K562 (cell line): ENCODE data around the gene HOXA9. TPM values are rescaled to one million over a fixed set of nuclear protein-coding genes. Genes with fewer than 3 reads are reported as not detected.

Experiments
- ATAC-seq: fragments of 200-7000 bp; cut with Tn5 transposase; 3 replicates; pipeline ENCODE4 v1.9.1; 2020; ENCODE audit warnings: moderate library complexity
- BruUV-seq: library from RNA; stranded (reverse); fragments of 400-500 nt; replicated peaks from 2 replicates; lab custom pipeline; 2021; lab: Mats Ljungman, UMichigan
- CTCF ChIA-PET: fragments of 300-600 bp; formaldehyde crosslinking; extraction: SDS; loops from one replicate; lab custom pipeline; 2021; ENCODE audit warnings: low intra/inter-chr PET ratio; lab: Yijun Ruan, JAX
- POLR2A ChIA-PET: fragments of 300-600, 350-650 bp; sonication (Branson Sonifier 250); formaldehyde crosslinking; extraction: SDS; loops from one replicate; lab custom pipeline; 2021; ENCODE audit warnings: antibody characterized with exemption, inconsistent platforms; lab: Yijun Ruan, JAX
- DNase-seq, 4 experiments: peaks; one replicate each; pipeline versions ENCODE4 v3.0.0 to v3.0.0-alpha.2; 2011 to 2018; ENCODE audit warnings: low spot score in 3 of 4, mixed read lengths in 3 of 4; ENCODE audit errors: extremely low read depth in 1 of 4
- FAIRE-seq: peaks from 2 replicates; lab custom pipeline; 2011; peaks lifted over from hg19 to GRCh38; lab: Jason Lieb, UNC
- H2AFZ ChIP-seq: 2 replicates; pipeline ENCODE4 v1.6.0; 2011; ENCODE audit warnings: low read depth, low read length, control low read depth, inconsistent platforms
- H3K27ac ChIP-seq: fragments of 200-600 bp; 3 replicates; pipeline ENCODE4 v1.8.0; 2011; ENCODE audit warnings: low read depth, mild to moderate bottlenecking, control low read depth, inconsistent platforms, low read length, moderate library complexity, mixed read lengths; ENCODE audit errors: extremely low read depth
- H3K27me3 ChIP-seq, 2 experiments: fragments of 300-600 bp in 1 of 2; 2 replicates in 1 of 2; 3 replicates in 1 of 2; pipeline versions ENCODE4 v1.6.0 to v1.8.0; 2011; ENCODE audit warnings: inconsistent platforms in 2 of 2, low read length in 2 of 2, mild to moderate bottlenecking in 1 of 2, mixed read lengths in 1 of 2, moderate library complexity in 1 of 2; ENCODE audit not compliant: control insufficient read depth in 2 of 2, insufficient read depth in 2 of 2
- H3K36me3 ChIP-seq: fragments of 300-600 bp; 3 replicates; pipeline ENCODE4 v1.8.0; 2011; ENCODE audit warnings: mild to moderate bottlenecking, low read length, inconsistent platforms; ENCODE audit not compliant: control insufficient read depth, insufficient read depth
- H3K4me1 ChIP-seq, 2 experiments: fragments of 200-600 bp in 1 of 2; replicated peaks in 1 of 2; 2 replicates in 1 of 2; 3 replicates in 1 of 2; pipeline versions ENCODE4 v1.5.1 to v1.8.0; 2011; ENCODE audit warnings: inconsistent platforms in 2 of 2, low read length in 2 of 2, mild to moderate bottlenecking in 1 of 2, mixed read lengths in 1 of 2, moderate library complexity in 1 of 2; ENCODE audit not compliant: control insufficient read depth in 2 of 2, insufficient read depth in 2 of 2
- H3K4me2 ChIP-seq: 2 replicates; pipeline ENCODE4 v1.6.1; 2011; ENCODE audit warnings: low read length, control low read depth, inconsistent platforms, mixed read lengths; ENCODE audit not compliant: insufficient read depth
- H3K4me3 ChIP-seq: fragments of 200-600 bp; sonication (generic), shearing (Covaris generic); 2 replicates; pipeline ENCODE4 v1.5.1; 2016; ENCODE audit warnings: control low read depth, inconsistent platforms
- H3K79me2 ChIP-seq: fragments of 200-600 bp; 3 replicates; pipeline ENCODE4 v1.8.0; 2011; ENCODE audit warnings: low read length, inconsistent platforms; ENCODE audit not compliant: control insufficient read depth, insufficient read depth
- H3K9ac ChIP-seq, 2 experiments: 2 replicates each; pipeline versions ENCODE4 v1.6.0 to v1.6.1; 2011; ENCODE audit warnings: low read depth in 2 of 2, low read length in 2 of 2, control low read depth in 1 of 2, inconsistent platforms in 1 of 2, mild to moderate bottlenecking in 1 of 2, mixed read lengths in 1 of 2; ENCODE audit not compliant: insufficient read depth in 1 of 2
- H3K9me1 ChIP-seq: one replicate; pipeline ENCODE4 v1.6.0; 2011; ENCODE audit warnings: inconsistent platforms, mild to moderate bottlenecking, low read length, moderate library complexity; ENCODE audit not compliant: control insufficient read depth, insufficient read depth
- H3K9me3 ChIP-seq: replicated peaks from 2 replicates; pipeline ENCODE4 v1.5.1; 2011; ENCODE audit warnings: low read depth, low read length, inconsistent platforms; ENCODE audit not compliant: control insufficient read depth, insufficient read depth
- H4K20me1 ChIP-seq: replicated peaks from 2 replicates; pipeline ENCODE4 v1.6.1; 2011; ENCODE audit warnings: low read length, inconsistent platforms, mixed read lengths; ENCODE audit not compliant: control insufficient read depth, insufficient read depth
- CBFB ChIP-seq: sonication (generic); formaldehyde crosslinking; IDR thresholded peaks from 2 replicates; pipeline ENCODE4 v1.4.0; 2020; ENCODE audit warnings: mild to moderate bottlenecking, missing genetic modification reagents
- DPF2 ChIP-seq: fragments of 450-650 bp; IDR thresholded peaks from 2 replicates; pipeline ENCODE4 v1.6.1; 2016
- MGA ChIP-seq: fragments of 450-650 bp; IDR thresholded peaks from 2 replicates; pipeline ENCODE4 v1.6.1; 2016; ENCODE audit warnings: mild to moderate bottlenecking, moderate library complexity
- RBBP5 ChIP-seq: fragments of 200-600 bp; sonication (generic); IDR thresholded peaks from 2 replicates; pipeline ENCODE4 v1.6.1; 2012; ENCODE audit warnings: borderline replicate concordance, mild to moderate bottlenecking, low read length, control low read depth, inconsistent platforms; ENCODE audit not compliant: insufficient read depth, poor library complexity, severe bottlenecking
- SMAD4 ChIP-seq: fragments of 250-450 bp; sonication (Bioruptor Pico); conservative IDR thresholded peaks from 2 replicates; pipeline ENCODE4 v1.8.0; 2021; ENCODE audit warnings: inconsistent platforms, mild to moderate bottlenecking, moderate library complexity
- TCF3 ChIP-seq: sonication (generic); formaldehyde crosslinking; IDR thresholded peaks from 2 replicates; pipeline ENCODE4 v1.4.0; 2020; ENCODE audit warnings: mild to moderate bottlenecking, missing genetic modification reagents
- ZNF384 ChIP-seq: IDR thresholded peaks from 2 replicates; pipeline ENCODE4 v1.6.1; 2012; ENCODE audit warnings: low read depth, low read length, improper control_type of control experiment
- ZNF436 ChIP-seq: fragments of 250-450, 450-650 bp; sonication (Bioruptor Pico); formaldehyde crosslinking; IDR thresholded peaks from 2 replicates; pipeline ENCODE4 v1.7.0; 2020; ENCODE audit warnings: mild to moderate bottlenecking
- ZNF785 ChIP-seq: fragments of 250-450 bp; sonication (Bioruptor Pico); IDR thresholded peaks from 2 replicates; pipeline ENCODE4 v1.4.0; 2020; ENCODE audit warnings: mild to moderate bottlenecking
- WGBS: fragments of 100-300 bp; shearing (Covaris generic); methylation state at CpG from one replicate; pipeline ENCODE4 v1.1.6; 2016; ENCODE audit warnings: low coverage, mixed read lengths; ENCODE audit not compliant: insufficient coverage; ENCODE audit errors: missing lambda C conversion rate; 5-methylcytosine and 5-hydroxymethylcytosine counted together
- in situ Hi-C: fragments of 300-500 bp; cut with MboI; formaldehyde crosslinking; loops from 4 replicates; pipeline ENCODE4 v1.15.0; 2018; ENCODE audit warnings: inconsistent platforms, mixed read lengths
- intact Hi-C: fragments of 100-400 bp; cut with micrococcal nuclease; formaldehyde crosslinking; loops from 2 replicates; pipeline ENCODE4 v1.14.2; 2022
- polyA plus RNA-seq, 8 experiments: library from polyadenylated mRNA; depleted of rRNA in 4 of 8; stranded (reverse) in 5 of 8; unstranded in 3 of 8; fragments of >200 nt; fragmentation: Nextera tagmentation in 2 of 8; fragmentation: Illumina TruSeq in 1 of 8; extraction: Ambion mirVana in 2 of 8; extraction: Trizol in 1 of 8; gene quantifications; 2 replicates each; pipeline versions ENCODE4 v1.2.1 to v1.2.3, GENCODE V29; 2011 to 2014; ENCODE audit warnings: inconsistent platforms in 1 of 8, missing spikeins in 1 of 8
- total RNA-seq, 7 experiments: library from RNA; depleted of rRNA in 6 of 7; stranded (reverse); fragments of >200 nt in 6 of 7; fragmentation: Illumina TruSeq in 2 of 7; extraction: Trizol in 2 of 7; gene quantifications; 2 replicates each; pipeline versions ENCODE4 v1.2.1 to v1.2.3, GENCODE V29; 2011 to 2021; ENCODE audit warnings: low replicate concordance in 1 of 7

Gene HOXA9
- total and polyA plus RNA-seq, 9 of the 15 experiments (the other 6 are each of a cell fraction or from before 2014, with no cell fraction given), result not detected

GRCh38 chr7:27179030-27179429, 13.7 kb upstream of the HOXA9 start:
- H3K4me2 ChIP-seq, result no peak overlapping the region
- H3K27me3 ChIP-seq, result peaks cover 39 to 79% of the 10 kb centered on the region in 2 experiments
- intact Hi-C loops, result no loop called here
- no peaks in the 10 kb centered on the region for H4K20me1 ChIP-seq
- BruUV-seq, result no TSS peak
- DNase-seq, result no peak
- WGBS, result 15% methylated on average over 9 of the region's 14 CpGs
- no peak overlapping the region for H2AFZ ChIP-seq
- no peaks in the 10 kb centered on the region for H3K79me2 ChIP-seq
- FAIRE-seq, result no peak
- ChIA-PET CTCF (interaction anchor here (0.7 kb wide), 1 partner anchor 812 kb away, joined by 6 read pairs; no protein-coding TSS in a partner anchor), POLR2A (interaction anchor here (0.6 kb wide), 1 partner anchor 16 kb away, joined by 3 read pairs; no protein-coding TSS in a partner anchor)
- H3K9me3 ChIP-seq, result no peaks in the 10 kb centered on the region; the same call in 1 of the 2 replicates
- in situ Hi-C loops, result no loop called here
- H3K27ac ChIP-seq, result no peak overlapping the region
- no peaks in the 10 kb centered on the region for H3K9me1 ChIP-seq
- H3K36me3 ChIP-seq, result no peaks in the 10 kb centered on the region
- ATAC-seq, result no peak
- H3K4me1 ChIP-seq, result peaks cover 0 to 12% of the 10 kb centered on the region in 2 experiments; a peak in 1 of 5 replicates
- no peak overlapping the region for H3K9ac ChIP-seq
- no peak overlapping the region for H3K4me3 ChIP-seq
- TF ChIP-seq MGA (no peak), TCF3 (CRISPR knock-in tag) (no peak), ZNF436 (CRISPR knock-in tag) (no peak), SMAD4 (CRISPR knock-in tag) (no peak), ZNF384 (no peak), RBBP5 (no peak), CBFB (no peak), DPF2 (no peak), ZNF785 (CRISPR knock-in tag) (no peak)
